Measurements from ENCODE around the gene ADAMTS12. TPM values are rescaled to one million over a fixed set of nuclear protein-coding genes. Genes with fewer than 3 reads are reported as not detected.

Gene ADAMTS12
- total RNA-seq, 4 donors from 2014 or later, result 0.60 to 4.1 (median 1.3) TPM

GRCh38 chr5:33905381-33905780 lies 13.6 kb upstream of the ADAMTS12 start:
- intact Hi-C loops (cut with DNase I; ENCODE audit: low total_unique reads) (no loop called here), in situ Hi-C loops (cut with MboI; ENCODE audit: low pct_ligation_motif_present in 1 of 4, low pct_unique_long_range_greater_than_20kb in 1 of 4, low sequenced_read_pairs in 3 of 4) (no loop called here)
- H3K27me3 ChIP-seq, result no peaks in the 10 kb centered on the region
- no peaks in the 10 kb centered on the region for H3K4me1 ChIP-seq
- H3K4me3 ChIP-seq, result no peak overlapping the region
- peaks cover 15 to 16% of the 10 kb centered on the region in 2 donors for H3K9me3 ChIP-seq
- no peaks in the 10 kb centered on the region for H3K36me3 ChIP-seq
- WGBS, 2 donors (ENCODE audit: low coverage in 1 of 2), result 50 to 78% methylated on average over 1 of the region's 1 CpG
- TF ChIP-seq CTCF (IDR thresholded peaks at IDR 0.05) (no peak), EP300 (IDR thresholded peaks at IDR 0.05; ENCODE audit: low read depth) (no peak), POLR2AphosphoS5 (IDR thresholded peaks at IDR 0.05) (no peak), POLR2A (IDR thresholded peaks at IDR 0.05) (no peak)
- no peak for DNase-seq
- no peak overlapping the region for H3K27ac ChIP-seq

- no peak overlapping the region for H3K27ac ChIP-seq
- TF ChIP-seq EP300 (IDR thresholded peaks at IDR 0.05; ENCODE audit: low read depth), result no peak
- TF ChIP-seq POLR2AphosphoS5 (IDR thresholded peaks at IDR 0.05), result no peak
- TF ChIP-seq POLR2A (IDR thresholded peaks at IDR 0.05), result no peak
- TF ChIP-seq CTCF (IDR thresholded peaks at IDR 0.05), result no peak
- 83% methylated on average over 2 of the region's 2 CpGs; no CpG with 5 or more reads in 1 of the 2 donors for WGBS, 2 donors (ENCODE audit: low coverage in 1 of 2)
- in situ Hi-C loops (cut with MboI; ENCODE audit: low pct_ligation_motif_present in 1 of 4, low pct_unique_long_range_greater_than_20kb in 1 of 4, low sequenced_read_pairs in 3 of 4) (no loop called here), intact Hi-C loops (cut with DNase I; ENCODE audit: low total_unique reads) (no loop called here)
- DNase-seq, result no peak
- H3K9me3 ChIP-seq, result peaks cover 15 to 16% of the 10 kb centered on the region in 2 donors
- H3K27me3 ChIP-seq, result no peaks in the 10 kb centered on the region
- H3K4me3 ChIP-seq, result no peak overlapping the region
- no peaks in the 10 kb centered on the region for H3K36me3 ChIP-seq
- H3K4me1 ChIP-seq, result no peaks in the 10 kb centered on the region
Measured at GRCh38 chr5:33903118-33903517, 11.3 kb upstream of the ADAMTS12 start.

GRCh38 chr5:33901156-33901555 lies 9.4 kb upstream of the ADAMTS12 start:
- no peak for TF ChIP-seq EP300 (IDR thresholded peaks at IDR 0.05; ENCODE audit: low read depth)
- TF ChIP-seq POLR2A (IDR thresholded peaks at IDR 0.05), result no peak
- no peak for TF ChIP-seq CTCF (IDR thresholded peaks at IDR 0.05)
- no peak for TF ChIP-seq POLR2AphosphoS5 (IDR thresholded peaks at IDR 0.05)
- in situ Hi-C loops (cut with MboI; ENCODE audit: low pct_ligation_motif_present in 1 of 4, low pct_unique_long_range_greater_than_20kb in 1 of 4, low sequenced_read_pairs in 3 of 4), result no loop called here
- no peak overlapping the region for H3K27ac ChIP-seq

GRCh38 chr5:33894566-33894965 lies 2.8 kb upstream of the ADAMTS12 start:
- no peaks in the 10 kb centered on the region for H3K9me3 ChIP-seq
- H3K27me3 ChIP-seq, result peaks cover 23% of the 10 kb centered on the region
- TF ChIP-seq CTCF (IDR thresholded peaks at IDR 0.05), result no peak
- TF ChIP-seq POLR2AphosphoS5 (IDR thresholded peaks at IDR 0.05), result no peak
- no peak for TF ChIP-seq POLR2A (IDR thresholded peaks at IDR 0.05)
- TF ChIP-seq EP300 (IDR thresholded peaks at IDR 0.05; ENCODE audit: low read depth), result no peak
- no peak overlapping the region for H3K4me3 ChIP-seq
- H3K4me1 ChIP-seq, result peaks cover 0 to 8% (median 4%) of the 10 kb centered on the region in 4 donors
- DNase-seq, result no peak
- no peak overlapping the region for H3K27ac ChIP-seq
- in situ Hi-C loops (cut with MboI; ENCODE audit: low pct_ligation_motif_present in 1 of 4, low pct_unique_long_range_greater_than_20kb in 1 of 4, low sequenced_read_pairs in 3 of 4) (no loop called here), intact Hi-C loops (cut with DNase I; ENCODE audit: low total_unique reads) (no loop called here)
- WGBS, 2 donors (ENCODE audit: low coverage in 1 of 2), result 44 to 50% methylated on average over 1 of the region's 1 CpG
- H3K36me3 ChIP-seq, result no peaks in the 10 kb centered on the region

More at GRCh38 chr5:33901156-33901555, 9.4 kb upstream of the ADAMTS12 start:
- intact Hi-C loops (cut with DNase I; ENCODE audit: low total_unique reads), result no loop called here
- WGBS, 2 donors (ENCODE audit: low coverage in 1 of 2), result 14 to 26% methylated on average over 1 of the region's 1 CpG
- Histone ChIP-seq H3K9me3 (peaks cover under 1 to 6% of the 10 kb centered on the region in 2 donors), H3K27me3 (no peaks in the 10 kb centered on the region), H3K4me1 (no peaks in the 10 kb centered on the region), H3K36me3 (no peaks in the 10 kb centered on the region), H3K4me3 (no peak overlapping the region)
- DNase-seq, result no peak

Measured in transverse colon (tissue), 4 donors.